HEK293 (cell line): ENCODE data around the gene SLC30A7.

ENCODE experiments used
- CTCF ChIA-PET: fragments of 350-600 bp; formaldehyde crosslinking; extraction: SDS; loops from one replicate; lab custom pipeline; 2021; ENCODE audit warnings: antibody characterized with exemption; lab: Yijun Ruan, JAX
- POLR2A ChIA-PET: fragments of 300-600 bp; formaldehyde crosslinking; extraction: SDS; loops from one replicate; lab custom pipeline; 2020; ENCODE audit warnings: antibody characterized with exemption, inconsistent platforms; lab: Yijun Ruan, JAX
- H3K27ac ChIP-seq: fragments of 200-500 bp; sonication (Bioruptor generic); 2 replicates; pipeline ENCODE4 v1.5.1; 2014; ENCODE audit warnings: low read depth, low read length, control low read depth, inconsistent platforms; ENCODE audit errors: extremely low read depth
- H3K36me3 ChIP-seq, 2 experiments: fragments of 200-500 bp in 1 of 2; sonication (Bioruptor generic) in 1 of 2; 1 replicate in 1 of 2; 2 replicates in 1 of 2; pipeline ENCODE4 v1.5.1; 2014 to 2017; ENCODE audit warnings: inconsistent platforms in 2 of 2, low read length in 2 of 2; ENCODE audit not compliant: control insufficient read depth in 2 of 2, insufficient read depth in 1 of 2
- H3K4me1 ChIP-seq: fragments of 200-500 bp; sonication (Bioruptor generic); 2 replicates; pipeline ENCODE4 v1.5.1; 2014; ENCODE audit warnings: mild to moderate bottlenecking, low read length, inconsistent platforms; ENCODE audit not compliant: control insufficient read depth, insufficient read depth
- H3K4me3 ChIP-seq: 2 replicates; pipeline ENCODE4 v1.5.1; 2011; ENCODE audit warnings: low read depth, mild to moderate bottlenecking, control low read depth, low read length, moderate library complexity
- H3K9me3 ChIP-seq: fragments of 200-500 bp; sonication (Bioruptor generic); 2 replicates; pipeline ENCODE4 v1.5.1; 2014; ENCODE audit warnings: low read depth, low read length, inconsistent platforms; ENCODE audit not compliant: control insufficient read depth, insufficient read depth
- GLIS1 ChIP-seq: fragments of 450-650 bp; formaldehyde crosslinking; IDR thresholded peaks from 2 replicates; pipeline ENCODE4 v1.5.1; 2016; ENCODE audit warnings: missing biosample characterization, missing genetic modification characterization
- KLF10 ChIP-seq: fragments of 450-650 bp; IDR thresholded peaks from 2 replicates; pipeline ENCODE4 v1.5.1; 2018; ENCODE audit warnings: missing biosample characterization, mild to moderate bottlenecking, missing genetic modification characterization
- REPIN1 ChIP-seq: fragments of 450-650 bp; formaldehyde crosslinking; IDR thresholded peaks from 2 replicates; pipeline ENCODE4 v1.5.1; 2017; ENCODE audit warnings: missing biosample characterization, missing genetic modification characterization, low read depth
- SP3 ChIP-seq: fragments of 450-650 bp; formaldehyde crosslinking; IDR thresholded peaks from 2 replicates; pipeline ENCODE4 v1.5.1; 2016; ENCODE audit warnings: missing biosample characterization, missing genetic modification characterization
- SP7 ChIP-seq: fragments of 450-650 bp; formaldehyde crosslinking; IDR thresholded peaks from 2 replicates; pipeline ENCODE4 v1.5.1; 2016; ENCODE audit warnings: missing biosample characterization, missing genetic modification characterization
- ZEB2 ChIP-seq: fragments of 450-650 bp; formaldehyde crosslinking; IDR thresholded peaks from 2 replicates; pipeline ENCODE4 v1.5.1; 2016; ENCODE audit warnings: missing biosample characterization, missing genetic modification characterization
- ZFHX2 ChIP-seq: fragments of 450-650 bp; formaldehyde crosslinking; conservative IDR thresholded peaks from 2 replicates; pipeline ENCODE4 v1.5.1; 2016; ENCODE audit warnings: missing biosample characterization, missing genetic modification characterization
- ZFP37 ChIP-seq: fragments of 450-650 bp; formaldehyde crosslinking; IDR thresholded peaks from 2 replicates; pipeline ENCODE4 v1.5.1; 2016; ENCODE audit warnings: missing biosample characterization, missing genetic modification characterization
- ZNF140 ChIP-seq: fragments of 450-650 bp; formaldehyde crosslinking; IDR thresholded peaks from 2 replicates; pipeline ENCODE4 v1.5.1; 2016; ENCODE audit warnings: missing biosample characterization, missing genetic modification characterization
- ZNF248 ChIP-seq: fragments of 450-650 bp; formaldehyde crosslinking; IDR thresholded peaks from 2 replicates; pipeline ENCODE4 v1.5.1; 2017; ENCODE audit warnings: missing biosample characterization, missing genetic modification characterization
- ZNF311 ChIP-seq: fragments of 450-650 bp; formaldehyde crosslinking; IDR thresholded peaks from 2 replicates; pipeline ENCODE4 v1.5.1; 2017; ENCODE audit warnings: missing biosample characterization, missing genetic modification characterization, borderline replicate concordance
- ZNF335 ChIP-seq: fragments of 450-650 bp; formaldehyde crosslinking; conservative IDR thresholded peaks from 2 replicates; pipeline ENCODE4 v1.5.1; 2016; ENCODE audit warnings: missing biosample characterization, missing genetic modification characterization
- ZNF350 ChIP-seq: fragments of 450-650 bp; formaldehyde crosslinking; IDR thresholded peaks from 2 replicates; pipeline ENCODE4 v1.5.0; 2017; ENCODE audit warnings: missing biosample characterization, mild to moderate bottlenecking, missing genetic modification characterization
- ZNF394 ChIP-seq: fragments of 450-650 bp; formaldehyde crosslinking; IDR thresholded peaks from 2 replicates; pipeline ENCODE4 v1.5.1; 2016; ENCODE audit warnings: missing biosample characterization, missing genetic modification characterization, mild to moderate bottlenecking, moderate library complexity, borderline replicate concordance
- ZNF433 ChIP-seq: fragments of 450-650 bp; formaldehyde crosslinking; IDR thresholded peaks from 2 replicates; pipeline ENCODE4 v1.5.1; 2016; ENCODE audit warnings: missing biosample characterization, missing genetic modification characterization, low read depth
- ZNF510 ChIP-seq: fragments of 450-650 bp; formaldehyde crosslinking; IDR thresholded peaks from 2 replicates; pipeline ENCODE4 v1.5.1; 2018; ENCODE audit warnings: mild to moderate bottlenecking, missing genetic modification characterization, missing biosample characterization; ENCODE audit not compliant: insufficient replicate concordance
- ZNF610 ChIP-seq: fragments of 450-650 bp; formaldehyde crosslinking; IDR thresholded peaks from 2 replicates; pipeline ENCODE4 v1.5.1; 2016; ENCODE audit warnings: missing biosample characterization, missing genetic modification characterization, borderline replicate concordance
- ZNF639 ChIP-seq: fragments of 450-650 bp; formaldehyde crosslinking; IDR thresholded peaks from 2 replicates; pipeline ENCODE4 v1.5.1; 2016; ENCODE audit warnings: missing biosample characterization, missing genetic modification characterization
- ZNF707 ChIP-seq: fragments of 450-650 bp; formaldehyde crosslinking; IDR thresholded peaks from 2 replicates; pipeline ENCODE4 v1.5.1; 2016; ENCODE audit warnings: missing biosample characterization, missing genetic modification characterization
- ZSCAN4 ChIP-seq: fragments of 450-650 bp; formaldehyde crosslinking; IDR thresholded peaks from 2 replicates; pipeline ENCODE4 v1.5.1; 2017; ENCODE audit warnings: missing biosample characterization, missing genetic modification characterization
- TF ChIP-seq, protein P1 (sequence below): fragments of 450-650 bp; formaldehyde crosslinking; IDR thresholded peaks from 2 replicates; pipeline ENCODE4 v1.5.1; 2016; ENCODE audit warnings: missing biosample characterization, missing genetic modification characterization
- TF ChIP-seq, protein P2 (sequence below): fragments of 450-650 bp; formaldehyde crosslinking; conservative IDR thresholded peaks from 2 replicates; pipeline ENCODE4 v1.5.1; 2016; ENCODE audit warnings: low read depth, missing biosample characterization, missing genetic modification characterization
- TF ChIP-seq, protein P3 (sequence below): fragments of 450-650 bp; formaldehyde crosslinking; IDR thresholded peaks from 2 replicates; pipeline ENCODE4 v1.5.1; 2016; ENCODE audit warnings: missing biosample characterization, missing genetic modification characterization, low read depth

SLC30A7 gene

DNA sequence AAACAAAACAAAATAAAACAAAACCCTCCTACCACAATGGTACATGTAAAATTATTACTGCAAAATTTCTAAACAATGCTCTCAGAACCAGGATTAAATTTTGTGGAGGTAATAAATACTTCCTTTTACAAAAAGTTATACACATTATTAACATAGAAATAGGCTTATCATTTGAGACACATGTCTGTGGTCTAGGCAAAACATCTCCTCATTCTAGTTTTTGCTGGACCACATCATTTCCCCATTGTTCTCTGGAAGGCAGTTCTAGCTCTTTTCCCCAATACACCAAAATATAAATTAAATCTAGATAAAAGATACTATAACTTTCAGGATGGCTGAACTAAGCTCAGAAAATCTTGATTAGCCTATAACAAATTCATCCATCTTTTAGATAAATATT, 19.6 kb upstream of the SLC30A7 start:
- Histone ChIP-seq H3K27ac (no peak overlapping the region), H3K4me1 (no peaks in the 10 kb centered on the region), H3K9me3 (no peaks in the 10 kb centered on the region), H3K36me3 (peaks cover 0 to 14% of the 10 kb centered on the region in 2 experiments; a peak in 1 of 3 replicates), H3K4me3 (no peak overlapping the region)
- ChIA-PET POLR2A (no interaction called here), CTCF (interaction anchor here (0.6 to 1.6 kb wide), 5 partner anchors 8 to 447 kb away, joined by 3 to 5 read pairs (median 4); no protein-coding TSS in a partner anchor)
- TF ChIP-seq GLIS1 (no peak), ZNF311 (tag by site-specific recombination) (no peak), ZNF510 (tag by site-specific recombination) (no peak), ZNF610 (no peak), ZSCAN4 (tag by site-specific recombination) (no peak), ZNF639 (tag by site-specific recombination) (no peak), ZFHX2 (no peak), ZNF350 (tag by site-specific recombination) (no peak), ZEB2 (no peak), ZNF394 (tag by site-specific recombination) (no peak), ZNF335 (tag by site-specific recombination) (no peak), SP7 (tag by site-specific recombination) (no peak), ZFP37 (no peak), REPIN1 (tag by site-specific recombination) (no peak)
- TF ChIP-seq, protein P1, sequence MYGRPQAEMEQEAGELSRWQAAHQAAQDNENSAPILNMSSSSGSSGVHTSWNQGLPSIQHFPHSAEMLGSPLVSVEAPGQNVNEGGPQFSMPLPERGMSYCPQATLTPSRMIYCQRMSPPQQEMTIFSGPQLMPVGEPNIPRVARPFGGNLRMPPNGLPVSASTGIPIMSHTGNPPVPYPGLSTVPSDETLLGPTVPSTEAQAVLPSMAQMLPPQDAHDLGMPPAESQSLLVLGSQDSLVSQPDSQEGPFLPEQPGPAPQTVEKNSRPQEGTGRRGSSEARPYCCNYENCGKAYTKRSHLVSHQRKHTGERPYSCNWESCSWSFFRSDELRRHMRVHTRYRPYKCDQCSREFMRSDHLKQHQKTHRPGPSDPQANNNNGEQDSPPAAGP (tag by site-specific recombination): no peak
- TF ChIP-seq, protein P2, sequence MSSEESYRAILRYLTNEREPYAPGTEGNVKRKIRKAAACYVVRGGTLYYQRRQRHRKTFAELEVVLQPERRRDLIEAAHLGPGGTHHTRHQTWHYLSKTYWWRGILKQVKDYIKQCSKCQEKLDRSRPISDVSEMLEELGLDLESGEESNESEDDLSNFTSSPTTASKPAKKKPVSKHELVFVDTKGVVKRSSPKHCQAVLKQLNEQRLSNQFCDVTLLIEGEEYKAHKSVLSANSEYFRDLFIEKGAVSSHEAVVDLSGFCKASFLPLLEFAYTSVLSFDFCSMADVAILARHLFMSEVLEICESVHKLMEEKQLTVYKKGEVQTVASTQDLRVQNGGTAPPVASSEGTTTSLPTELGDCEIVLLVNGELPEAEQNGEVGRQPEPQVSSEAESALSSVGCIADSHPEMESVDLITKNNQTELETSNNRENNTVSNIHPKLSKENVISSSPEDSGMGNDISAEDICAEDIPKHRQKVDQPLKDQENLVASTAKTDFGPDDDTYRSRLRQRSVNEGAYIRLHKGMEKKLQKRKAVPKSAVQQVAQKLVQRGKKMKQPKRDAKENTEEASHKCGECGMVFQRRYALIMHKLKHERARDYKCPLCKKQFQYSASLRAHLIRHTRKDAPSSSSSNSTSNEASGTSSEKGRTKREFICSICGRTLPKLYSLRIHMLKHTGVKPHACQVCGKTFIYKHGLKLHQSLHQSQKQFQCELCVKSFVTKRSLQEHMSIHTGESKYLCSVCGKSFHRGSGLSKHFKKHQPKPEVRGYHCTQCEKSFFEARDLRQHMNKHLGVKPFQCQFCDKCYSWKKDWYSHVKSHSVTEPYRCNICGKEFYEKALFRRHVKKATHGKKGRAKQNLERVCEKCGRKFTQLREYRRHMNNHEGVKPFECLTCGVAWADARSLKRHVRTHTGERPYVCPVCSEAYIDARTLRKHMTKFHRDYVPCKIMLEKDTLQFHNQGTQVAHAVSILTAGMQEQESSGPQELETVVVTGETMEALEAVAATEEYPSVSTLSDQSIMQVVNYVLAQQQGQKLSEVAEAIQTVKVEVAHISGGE: no peak

- Histone ChIP-seq H3K27ac (no peak overlapping the region), H3K4me3 (no peak overlapping the region), H3K4me1 (peaks cover 3% of the 10 kb centered on the region; the same call in 1 of the 2 replicates), H3K9me3 (no peaks in the 10 kb centered on the region), H3K36me3 (peaks cover 0 to 8% of the 10 kb centered on the region in 2 experiments; a peak in 1 of 3 replicates)
- TF ChIP-seq ZNF248 (no peak), KLF10 (tag by site-specific recombination) (no peak), ZNF140 (no peak), ZNF707 (tag by site-specific recombination) (peak; percentile 71), SP3 (tag by site-specific recombination) (no peak), ZNF433 (no peak)
- TF ChIP-seq, protein P3, sequence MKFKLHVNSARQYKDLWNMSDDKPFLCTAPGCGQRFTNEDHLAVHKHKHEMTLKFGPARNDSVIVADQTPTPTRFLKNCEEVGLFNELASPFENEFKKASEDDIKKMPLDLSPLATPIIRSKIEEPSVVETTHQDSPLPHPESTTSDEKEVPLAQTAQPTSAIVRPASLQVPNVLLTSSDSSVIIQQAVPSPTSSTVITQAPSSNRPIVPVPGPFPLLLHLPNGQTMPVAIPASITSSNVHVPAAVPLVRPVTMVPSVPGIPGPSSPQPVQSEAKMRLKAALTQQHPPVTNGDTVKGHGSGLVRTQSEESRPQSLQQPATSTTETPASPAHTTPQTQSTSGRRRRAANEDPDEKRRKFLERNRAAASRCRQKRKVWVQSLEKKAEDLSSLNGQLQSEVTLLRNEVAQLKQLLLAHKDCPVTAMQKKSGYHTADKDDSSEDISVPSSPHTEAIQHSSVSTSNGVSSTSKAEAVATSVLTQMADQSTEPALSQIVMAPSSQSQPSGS: no peak
- ChIA-PET POLR2A (no interaction called here), CTCF (interaction anchor here (1.9 kb wide), 1 partner anchor 11 kb away, joined by 9 read pairs; no protein-coding TSS in a partner anchor)
These were observed 16.5 kb upstream of the SLC30A7 start for GRCh38 chr1:100879422-100879821.
